GM19043 (cell line): ENCODE measurements around the gene RASIP1.
"Not testable (repeated sequence)": the region's sequence is repeated elsewhere in the genome, so short reads cannot be mapped to it uniquely, and the experiment has no call there.

Source experiments
- ATAC-seq: cut with Tn5 transposase; IDR thresholded peaks from one replicate; pipeline ENCODE4 v1.9.1; 2021; ENCODE audit warnings: low read depth; ENCODE audit not compliant: unreplicated experiment

RASIP1 gene

GRCh38 chr19:48737360-48737998 is 2.9 kb downstream of the RASIP1 start:
- no peak for ATAC-seq

- no peak for ATAC-seq
These were observed 5.3 kb downstream of the RASIP1 start for GRCh38 chr19:48735031-48735615.

GRCh38 chr19:48734625-48735024 is 5.8 kb downstream of the RASIP1 start:
- ATAC-seq: no peak

- no peak for ATAC-seq
These were observed 9.0 kb downstream of the RASIP1 start for GRCh38 chr19:48731452-48731851.

- ATAC-seq: no peak
These were observed 11.3 kb downstream of the RASIP1 start for GRCh38 chr19:48728911-48729664.

- ATAC-seq: no peak
These were observed 13.9 kb downstream of the RASIP1 start for GRCh38 chr19:48726556-48726955.

- no peak for ATAC-seq
These were observed 15.3 kb downstream of the RASIP1 start for GRCh38 chr19:48724796-48725753.

GRCh38 chr19:48722196-48722708 is 18.2 kb downstream of the RASIP1 start:
- ATAC-seq: no peak

GRCh38 chr19:48720613-48721296 is 19.7 kb downstream of the RASIP1 start:
- peak; percentile 80 for ATAC-seq

GRCh38 chr19:48720251-48720612 is 20.2 kb downstream of the RASIP1 start:
- peak; percentile 6 for ATAC-seq

GRCh38 chr19:48719263-48720171 is 20.9 kb downstream of the RASIP1 start, which contains the start of gene MAMSTR:
Gene MAMSTR (minus strand): TSS chr19:48719725. CDS start chr19:48719031, 694 bp downstream.
- no peak for ATAC-seq

GRCh38 chr19:48718711-48719231 is 21.6 kb downstream of the RASIP1 start:
- ATAC-seq: no peak

- ATAC-seq: not testable (repeated sequence)
These were observed 22.3 kb downstream of the RASIP1 start for GRCh38 chr19:48718106-48718505.

- ATAC-seq: no peak
These were observed 23.7 kb downstream of the RASIP1 start for GRCh38 chr19:48716562-48717291.

- ATAC-seq: no peak
These were observed 24.7 kb downstream of the RASIP1 start for GRCh38 chr19:48715681-48716171.

- no peak for ATAC-seq
These were observed 25.4 kb downstream of the RASIP1 start for GRCh38 chr19:48714759-48715675.
